Measurements from ENCODE around the gene DPF1.

Gene DPF1

DNA sequence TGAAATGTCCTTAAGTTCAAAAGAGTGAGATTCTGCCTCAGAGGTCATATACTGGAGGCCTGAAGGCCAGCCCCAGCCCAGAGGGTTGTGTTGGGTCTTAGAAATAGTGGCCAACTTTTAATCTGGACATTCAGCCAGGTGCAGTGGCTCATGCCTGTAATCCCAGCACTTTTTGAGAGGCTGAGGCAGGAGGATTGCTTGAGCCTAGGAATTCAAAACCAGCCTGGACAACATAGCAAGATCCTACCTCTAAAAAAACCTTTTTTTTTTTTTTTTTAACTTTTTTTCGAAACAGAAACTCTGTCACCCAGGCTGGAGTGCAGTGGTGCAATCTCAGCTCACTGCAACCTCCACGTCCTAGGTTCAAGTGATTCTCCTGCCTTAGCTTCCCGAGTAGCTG lies 15.5 kb downstream of the DPF1 start:
- DNase-seq (ENCODE audit: low spot score): no peak
- in situ Hi-C loops (cut with MboI; ENCODE audit: low sequenced_read_pairs, unreplicated experiment): no loop called here
- TF ChIP-seq CTCF (IDR thresholded peaks at IDR 0.05; ENCODE audit: borderline replicate concordance, control extremely low read depth, extremely low read depth, insufficient read depth, missing control alignments): no peak

- DNase-seq (ENCODE audit: low spot score): no peak
- in situ Hi-C loops (cut with MboI; ENCODE audit: low sequenced_read_pairs, unreplicated experiment): no loop called here
Observed at GRCh38 chr19:38207543-38207942, 16.5 kb downstream of the DPF1 start.

GRCh38 chr19:38206928-38207327 lies 17.1 kb downstream of the DPF1 start:
- in situ Hi-C loops (cut with MboI; ENCODE audit: low sequenced_read_pairs, unreplicated experiment): no loop called here
- TF ChIP-seq CTCF (IDR thresholded peaks at IDR 0.05; ENCODE audit: borderline replicate concordance, control extremely low read depth, extremely low read depth, insufficient read depth, missing control alignments): no peak
- DNase-seq (ENCODE audit: low spot score): no peak

More at GRCh38 chr19:38207543-38207942, 16.5 kb downstream of the DPF1 start:
- TF ChIP-seq CTCF (IDR thresholded peaks at IDR 0.05; ENCODE audit: borderline replicate concordance, control extremely low read depth, extremely low read depth, insufficient read depth, missing control alignments): no peak

- no peak for DNase-seq (ENCODE audit: low spot score)
- no peak for TF ChIP-seq CTCF (IDR thresholded peaks at IDR 0.05; ENCODE audit: borderline replicate concordance, control extremely low read depth, extremely low read depth, insufficient read depth, missing control alignments)
- in situ Hi-C loops (cut with MboI; ENCODE audit: low sequenced_read_pairs, unreplicated experiment): no loop called here
Observed at GRCh38 chr19:38206006-38206745, 17.8 kb downstream of the DPF1 start.

DNA sequence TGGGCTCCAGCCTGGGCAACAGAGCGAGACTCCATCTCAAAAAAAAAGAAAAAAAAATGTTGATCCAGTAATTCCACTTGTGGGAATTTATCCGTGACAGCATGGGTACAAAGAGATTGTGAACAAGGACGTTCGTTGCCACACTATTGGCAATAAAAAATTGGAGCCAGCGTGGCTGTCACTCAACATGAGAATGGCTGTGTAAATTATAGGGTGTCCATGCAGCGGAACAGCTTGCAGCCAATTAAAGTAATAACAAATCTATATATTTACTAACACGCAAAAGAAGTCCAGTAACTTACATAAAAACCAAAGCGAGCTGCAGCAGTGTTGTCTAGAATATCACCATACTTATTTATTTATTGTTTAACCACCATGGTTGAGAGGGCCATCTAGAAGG lies 19.3 kb downstream of the DPF1 start:
- TF ChIP-seq CTCF (IDR thresholded peaks at IDR 0.05; ENCODE audit: borderline replicate concordance, control extremely low read depth, extremely low read depth, insufficient read depth, missing control alignments): no peak
- no peak for DNase-seq (ENCODE audit: low spot score)
- in situ Hi-C loops (cut with MboI; ENCODE audit: low sequenced_read_pairs, unreplicated experiment): no loop called here

DNA sequence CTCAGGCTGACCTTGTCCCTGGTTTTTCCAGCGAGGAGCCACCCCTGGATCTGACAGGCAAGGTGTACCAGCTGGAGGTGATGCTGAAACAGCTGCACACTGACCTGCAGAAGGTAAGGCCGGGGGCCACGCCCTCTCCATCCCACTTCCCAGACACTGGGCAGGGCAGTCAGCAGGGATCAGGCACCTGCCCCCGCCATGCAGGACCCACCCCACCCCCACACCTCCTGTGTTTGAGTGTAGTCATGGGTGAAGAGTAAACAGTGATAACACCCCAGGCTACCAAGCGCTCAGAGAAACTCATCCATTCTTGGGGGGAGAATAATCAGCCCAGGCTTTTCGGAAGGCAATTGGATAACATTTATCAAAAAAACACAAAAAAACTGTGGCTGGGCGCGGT lies 19.9 kb downstream of the DPF1 start:
- DNase-seq (ENCODE audit: low spot score): no peak
- no peak for TF ChIP-seq CTCF (IDR thresholded peaks at IDR 0.05; ENCODE audit: borderline replicate concordance, control extremely low read depth, extremely low read depth, insufficient read depth, missing control alignments)
- in situ Hi-C loops (cut with MboI; ENCODE audit: low sequenced_read_pairs, unreplicated experiment): no loop called here
